Measurements from ENCODE around the gene NCF1.
"Not testable (repeated sequence)": the region's sequence is repeated elsewhere in the genome, so short reads cannot be mapped to it uniquely, and the experiment has no call there.

Gene NCF1

DNA sequence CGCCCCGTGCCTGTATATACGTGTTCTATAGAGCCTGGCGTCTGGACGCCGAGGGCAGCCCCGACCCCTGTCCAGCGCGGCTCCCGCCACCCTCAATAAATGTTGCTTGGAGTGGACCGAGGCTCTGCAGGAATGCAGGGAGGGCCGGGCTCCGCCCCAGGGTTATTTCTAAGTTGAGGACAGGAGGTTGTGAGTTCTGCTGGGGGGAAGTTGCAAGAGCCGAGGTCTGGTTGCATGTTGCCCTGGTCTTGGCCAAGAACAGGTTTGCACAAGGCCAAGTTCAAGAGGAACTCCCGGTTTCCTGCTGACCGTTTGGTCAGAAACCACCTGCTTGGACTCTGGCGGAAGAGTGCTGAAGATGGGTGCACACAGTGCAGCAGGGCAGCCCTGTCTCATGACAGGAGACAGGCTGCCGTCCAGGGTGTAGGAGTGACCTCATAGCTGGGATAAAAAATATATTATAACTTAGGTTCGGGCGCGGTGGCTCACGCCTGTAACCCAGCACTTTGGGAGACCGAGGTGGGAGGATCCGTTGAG is 15.5 kb downstream of the NCF1 start:
- not testable (repeated sequence) for H3K9me3 ChIP-seq (ENCODE audit: control insufficient read depth, low read length); H3K36me3 ChIP-seq (ENCODE audit: control insufficient read depth, insufficient read depth, low read length, severe bottlenecking); DNase-seq (ENCODE audit: low read depth); H3K9ac ChIP-seq (ENCODE audit: low read length); H3K4me3 ChIP-seq (ENCODE audit: low read length); H3K4me1 ChIP-seq (ENCODE audit: control insufficient read depth, insufficient read depth, low read length); H3K27me3 ChIP-seq (replicated peaks; ENCODE audit: control insufficient read depth, insufficient read depth, low read length)

DNA sequence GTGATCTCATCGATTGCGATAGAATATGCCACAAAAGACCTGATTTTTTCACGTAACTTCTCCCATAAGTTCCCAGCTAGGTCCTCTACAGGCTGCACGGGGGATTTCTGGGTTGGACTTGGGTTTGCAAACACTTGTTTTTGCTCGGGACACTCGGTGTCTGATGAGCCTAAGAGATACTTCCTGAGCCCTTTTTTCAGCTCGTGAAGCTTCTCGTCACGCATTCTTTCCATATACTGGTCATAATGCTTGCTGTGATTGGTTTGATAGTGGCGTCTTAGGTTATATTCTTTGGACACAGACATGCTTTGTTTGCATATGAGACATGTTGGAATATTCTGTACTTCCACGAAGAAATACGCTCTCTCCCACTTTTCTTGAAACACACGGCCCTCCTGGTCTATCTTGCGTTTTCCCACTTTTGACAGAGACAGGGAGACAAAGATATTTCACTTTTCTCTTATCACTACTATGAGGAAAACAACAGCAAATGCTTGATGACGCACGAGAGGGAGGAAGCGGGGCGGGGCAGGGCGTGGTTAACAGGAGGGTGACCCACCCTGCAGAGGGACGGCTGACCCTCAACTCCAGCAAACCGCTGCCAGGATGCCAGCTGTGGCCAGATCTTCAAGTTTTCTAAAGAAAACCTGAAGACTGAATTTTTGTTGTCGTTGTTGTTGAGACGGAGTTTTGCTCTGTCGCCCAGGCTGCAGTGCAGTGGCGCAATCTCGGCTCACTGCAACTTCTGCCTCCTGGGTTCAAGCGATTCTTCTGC is 24.2 kb downstream of the NCF1 start:
- H3K36me3 ChIP-seq (ENCODE audit: control insufficient read depth, insufficient read depth, low read length, severe bottlenecking); DNase-seq (ENCODE audit: low read depth); H3K27me3 ChIP-seq (replicated peaks; ENCODE audit: control insufficient read depth, insufficient read depth, low read length); H3K4me1 ChIP-seq (ENCODE audit: control insufficient read depth, insufficient read depth, low read length); H3K9ac ChIP-seq (ENCODE audit: low read length); H3K4me3 ChIP-seq (ENCODE audit: low read length); H3K9me3 ChIP-seq (ENCODE audit: control insufficient read depth, low read length): not testable (repeated sequence)

DNA sequence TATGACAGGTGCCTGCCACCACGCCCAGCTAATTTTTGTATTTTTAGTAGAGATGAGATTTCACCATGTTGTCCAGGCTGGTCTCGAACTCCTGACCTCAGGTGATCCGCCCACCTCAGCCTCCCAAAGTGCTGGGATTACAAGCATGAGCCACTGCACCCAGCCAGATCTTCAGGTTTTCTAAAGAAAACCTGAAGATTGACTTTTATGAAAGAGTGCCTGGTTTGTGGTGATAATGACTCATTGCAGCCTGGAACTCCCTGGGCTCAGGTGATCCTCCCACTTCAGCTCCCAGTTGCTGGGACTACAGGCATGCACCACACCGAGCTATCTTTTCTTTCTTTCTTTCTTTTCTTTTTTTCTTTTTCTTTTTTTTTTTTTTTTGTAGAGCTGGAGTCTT is 24.8 kb downstream of the NCF1 start:
- H3K36me3 ChIP-seq (ENCODE audit: control insufficient read depth, insufficient read depth, low read length, severe bottlenecking); H3K9me3 ChIP-seq (ENCODE audit: control insufficient read depth, low read length); H3K9ac ChIP-seq (ENCODE audit: low read length); H3K4me1 ChIP-seq (ENCODE audit: control insufficient read depth, insufficient read depth, low read length); DNase-seq (ENCODE audit: low read depth); H3K4me3 ChIP-seq (ENCODE audit: low read length); H3K27me3 ChIP-seq (replicated peaks; ENCODE audit: control insufficient read depth, insufficient read depth, low read length): not testable (repeated sequence)

DNA sequence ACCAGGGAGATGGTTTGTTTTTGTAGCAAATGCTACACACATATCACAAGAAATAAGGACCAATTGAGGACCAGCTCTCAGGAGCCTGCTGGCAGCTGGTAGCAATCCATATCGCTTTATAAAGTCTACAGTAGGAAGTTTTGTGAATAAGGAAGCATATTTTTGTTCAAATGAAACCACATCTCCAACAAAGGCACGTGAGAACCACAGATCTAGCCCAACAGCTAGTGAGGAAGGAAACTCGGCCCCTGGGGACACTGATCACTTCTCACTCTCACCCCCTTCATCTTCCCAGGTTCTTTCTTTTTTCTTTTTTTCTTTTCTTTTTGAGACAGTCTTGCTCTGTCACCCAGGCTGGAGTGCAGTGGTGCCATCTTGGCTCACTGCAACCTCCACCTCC is 42.1 kb downstream of the NCF1 start:
- not testable (repeated sequence) for H3K4me3 ChIP-seq (ENCODE audit: low read length); DNase-seq (ENCODE audit: low read depth); H3K36me3 ChIP-seq (ENCODE audit: control insufficient read depth, insufficient read depth, low read length, severe bottlenecking); H3K9ac ChIP-seq (ENCODE audit: low read length); H3K4me1 ChIP-seq (ENCODE audit: control insufficient read depth, insufficient read depth, low read length); H3K9me3 ChIP-seq (ENCODE audit: control insufficient read depth, low read length); H3K27me3 ChIP-seq (replicated peaks; ENCODE audit: control insufficient read depth, insufficient read depth, low read length)

DNA sequence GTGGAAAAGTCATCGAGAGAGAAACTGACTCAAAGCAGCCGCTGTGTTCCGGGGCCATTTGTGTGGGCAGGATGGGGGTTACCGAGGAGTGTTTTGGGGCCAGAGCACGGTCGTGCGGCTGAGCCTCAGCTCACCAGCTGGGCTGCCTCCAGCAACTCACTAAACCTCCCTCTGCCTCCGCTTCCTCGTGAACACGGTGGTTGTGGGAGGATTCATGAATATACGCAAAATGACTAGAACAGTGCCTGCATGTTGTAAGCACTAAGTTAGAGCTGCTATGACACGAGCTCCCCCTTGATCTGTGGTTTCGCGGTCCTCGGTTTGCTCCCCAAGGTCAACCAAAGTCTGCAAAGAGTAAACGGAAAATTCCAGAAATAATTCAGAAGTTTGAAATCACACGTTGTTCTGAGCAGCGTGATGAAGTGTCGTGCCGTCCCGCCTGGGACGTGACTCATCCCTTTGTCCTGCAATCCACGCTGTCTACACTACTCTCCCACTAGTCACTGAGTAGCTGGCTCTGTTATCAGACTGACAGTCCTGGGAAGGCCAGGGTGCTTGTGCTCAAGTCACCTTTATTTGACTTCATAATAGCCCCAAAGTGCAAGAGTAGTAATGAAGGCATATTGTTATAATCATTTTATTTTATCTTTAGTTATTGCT is 46.5 kb downstream of the NCF1 start:
- H3K9me3 ChIP-seq (ENCODE audit: control insufficient read depth, low read length); H3K4me3 ChIP-seq (ENCODE audit: low read length): not testable (repeated sequence)

DNA sequence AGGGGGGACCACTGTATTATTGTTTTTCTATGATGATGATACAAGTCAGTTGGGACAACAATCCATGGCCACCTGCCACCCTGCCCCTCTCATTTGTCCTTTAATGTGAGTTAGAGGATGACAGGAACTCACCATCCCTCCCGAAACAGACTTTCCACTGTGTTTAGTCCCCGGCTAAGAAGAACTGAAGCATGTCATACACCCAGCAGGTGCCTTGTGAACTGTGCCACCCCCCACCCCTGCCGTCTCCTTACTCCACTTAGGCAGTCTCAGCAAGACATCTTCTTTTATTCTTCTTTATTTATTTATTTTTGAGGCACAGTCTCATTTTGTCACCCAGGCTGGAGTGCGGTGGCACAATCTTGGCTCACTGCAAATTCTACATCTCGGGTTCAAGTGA is 47.4 kb downstream of the NCF1 start:
- not testable (repeated sequence) for H3K36me3 ChIP-seq (ENCODE audit: control insufficient read depth, insufficient read depth, low read length, severe bottlenecking); H3K9ac ChIP-seq (ENCODE audit: low read length)

More for the DNA sequence above, 46.5 kb downstream of the NCF1 start:
- not testable (repeated sequence) for H3K36me3 ChIP-seq (ENCODE audit: control insufficient read depth, insufficient read depth, low read length, severe bottlenecking); H3K4me1 ChIP-seq (ENCODE audit: control insufficient read depth, insufficient read depth, low read length); DNase-seq (ENCODE audit: low read depth); H3K27me3 ChIP-seq (replicated peaks; ENCODE audit: control insufficient read depth, insufficient read depth, low read length); H3K9ac ChIP-seq (ENCODE audit: low read length)

DNA sequence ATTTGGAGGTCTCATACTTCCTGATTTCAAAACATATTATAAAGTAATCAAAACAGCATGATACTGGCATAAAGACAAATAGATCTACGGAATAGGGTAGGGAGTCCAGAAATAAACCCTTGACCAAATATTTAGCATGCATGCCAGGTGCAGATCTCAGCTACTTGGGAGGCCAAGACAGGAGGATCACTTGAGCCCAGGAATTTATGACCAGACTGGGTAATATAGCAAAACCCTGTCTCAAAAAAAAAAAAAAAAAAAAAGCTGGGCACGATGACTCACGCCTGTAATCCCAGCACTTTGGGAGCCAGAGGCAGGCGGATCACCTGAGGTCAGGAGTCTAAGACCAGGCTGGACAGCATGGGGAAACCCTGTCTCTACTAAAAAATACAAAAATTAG is 56.1 kb downstream of the NCF1 start:
- not testable (repeated sequence) for DNase-seq (ENCODE audit: low read depth); H3K9me3 ChIP-seq (ENCODE audit: control insufficient read depth, low read length); H3K4me3 ChIP-seq (ENCODE audit: low read length); H3K27me3 ChIP-seq (replicated peaks; ENCODE audit: control insufficient read depth, insufficient read depth, low read length); H3K4me1 ChIP-seq (ENCODE audit: control insufficient read depth, insufficient read depth, low read length); H3K9ac ChIP-seq (ENCODE audit: low read length); H3K36me3 ChIP-seq (ENCODE audit: control insufficient read depth, insufficient read depth, low read length, severe bottlenecking)

More for the DNA sequence above, 47.4 kb downstream of the NCF1 start:
- H3K27me3 ChIP-seq (replicated peaks; ENCODE audit: control insufficient read depth, insufficient read depth, low read length); H3K4me1 ChIP-seq (ENCODE audit: control insufficient read depth, insufficient read depth, low read length); H3K9me3 ChIP-seq (ENCODE audit: control insufficient read depth, low read length); DNase-seq (ENCODE audit: low read depth); H3K4me3 ChIP-seq (ENCODE audit: low read length): not testable (repeated sequence)

DNA sequence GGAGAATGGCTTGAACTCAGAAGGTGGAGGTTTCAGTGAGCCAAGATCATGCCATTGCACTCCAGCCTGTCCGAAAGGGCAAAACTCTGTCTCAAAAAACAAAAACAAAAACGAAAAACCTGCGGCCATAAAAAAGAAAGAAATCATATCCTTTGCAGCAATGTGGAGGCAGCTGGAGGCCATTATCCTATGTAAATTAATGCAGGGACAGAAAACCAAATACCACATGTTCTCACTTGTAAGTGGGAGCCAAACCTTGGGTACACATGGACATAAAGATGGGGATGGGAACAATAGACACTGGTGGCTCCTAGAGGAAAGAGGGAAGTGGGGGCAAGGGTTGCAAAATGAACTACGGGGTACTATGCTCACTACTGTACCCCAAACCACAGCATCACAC is 56.6 kb downstream of the NCF1 start:
- DNase-seq (ENCODE audit: low read depth); H3K36me3 ChIP-seq (ENCODE audit: control insufficient read depth, insufficient read depth, low read length, severe bottlenecking); H3K27me3 ChIP-seq (replicated peaks; ENCODE audit: control insufficient read depth, insufficient read depth, low read length); H3K9ac ChIP-seq (ENCODE audit: low read length); H3K4me1 ChIP-seq (ENCODE audit: control insufficient read depth, insufficient read depth, low read length); H3K4me3 ChIP-seq (ENCODE audit: low read length); H3K9me3 ChIP-seq (ENCODE audit: control insufficient read depth, low read length): not testable (repeated sequence)
